Adrenal gland (tissue), 5 donors: Measurements from ENCODE around the gene P2RY2.

Experiments
- POLR2A ChIP-seq, 2 donors: fragments of 450-650 bp; IDR thresholded peaks; one replicate each; pipeline ENCODE4 v1.6.1; 2017; ENCODE audit warnings: antibody characterized with exemption in 2 of 2, mild to moderate bottlenecking in 2 of 2, moderate library complexity in 1 of 2
- TF ChIP-seq, protein P1 (sequence below), 6 experiments: fragments of 450-650 bp in 4 of 6; fragments of 200-600 bp in 2 of 6; sonication (generic) in 1 of 6; IDR thresholded peaks; 1 replicate in 5 of 6; 2 replicates in 1 of 6; pipeline versions ENCODE4 v1.5.1 to v1.8.0; 2016 to 2021; ENCODE audit warnings: antibody characterized with exemption in 6 of 6, mild to moderate bottlenecking in 2 of 6, moderate library complexity in 1 of 6
- donor health status: DM: no; HTN: no; CAD: no.

DNA sequence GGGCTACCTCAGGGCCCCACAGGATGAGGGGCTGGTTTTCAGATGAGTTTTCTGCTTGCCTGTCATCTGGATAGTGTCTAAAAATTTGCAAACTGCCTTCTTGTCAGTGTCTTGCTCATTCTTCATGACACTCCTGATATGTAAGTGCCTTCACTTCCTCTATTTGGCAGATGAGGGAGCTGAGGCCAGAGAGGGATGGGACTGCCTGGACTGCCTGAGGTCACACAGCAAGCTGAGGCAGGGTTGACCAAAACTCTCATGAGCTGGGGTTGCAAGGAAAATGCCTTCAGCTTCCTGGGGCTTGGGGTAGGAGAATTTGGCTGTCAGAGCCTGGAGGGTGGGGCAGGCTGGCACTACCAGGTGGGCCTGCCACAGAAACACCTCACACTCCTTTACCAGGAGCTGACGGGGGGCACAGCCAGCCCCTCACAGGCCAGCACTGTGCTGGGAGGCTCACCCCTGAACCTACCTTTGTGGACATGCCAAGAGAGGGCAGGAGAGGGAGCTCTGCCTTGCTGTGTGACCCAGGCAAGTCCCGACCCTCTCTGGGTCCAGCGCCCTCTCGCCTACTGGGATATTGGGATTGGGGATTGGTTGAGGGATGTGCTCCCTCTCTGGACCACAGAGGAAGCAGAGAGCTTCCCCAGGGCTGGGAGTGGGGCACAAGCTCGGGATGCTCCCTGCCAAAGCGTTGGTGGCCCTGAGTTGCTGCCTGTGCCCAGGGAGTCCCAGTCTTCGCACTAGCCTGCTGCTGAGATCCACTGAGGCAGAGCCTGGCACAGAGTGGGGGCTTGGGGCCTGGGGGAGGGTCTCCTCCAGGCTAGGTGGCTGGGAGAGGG, 52.2 kb downstream of the P2RY2 start:
- no peak for TF ChIP-seq POLR2A (IDR thresholded peaks at IDR 0.05)
- TF ChIP-seq, protein P1, sequence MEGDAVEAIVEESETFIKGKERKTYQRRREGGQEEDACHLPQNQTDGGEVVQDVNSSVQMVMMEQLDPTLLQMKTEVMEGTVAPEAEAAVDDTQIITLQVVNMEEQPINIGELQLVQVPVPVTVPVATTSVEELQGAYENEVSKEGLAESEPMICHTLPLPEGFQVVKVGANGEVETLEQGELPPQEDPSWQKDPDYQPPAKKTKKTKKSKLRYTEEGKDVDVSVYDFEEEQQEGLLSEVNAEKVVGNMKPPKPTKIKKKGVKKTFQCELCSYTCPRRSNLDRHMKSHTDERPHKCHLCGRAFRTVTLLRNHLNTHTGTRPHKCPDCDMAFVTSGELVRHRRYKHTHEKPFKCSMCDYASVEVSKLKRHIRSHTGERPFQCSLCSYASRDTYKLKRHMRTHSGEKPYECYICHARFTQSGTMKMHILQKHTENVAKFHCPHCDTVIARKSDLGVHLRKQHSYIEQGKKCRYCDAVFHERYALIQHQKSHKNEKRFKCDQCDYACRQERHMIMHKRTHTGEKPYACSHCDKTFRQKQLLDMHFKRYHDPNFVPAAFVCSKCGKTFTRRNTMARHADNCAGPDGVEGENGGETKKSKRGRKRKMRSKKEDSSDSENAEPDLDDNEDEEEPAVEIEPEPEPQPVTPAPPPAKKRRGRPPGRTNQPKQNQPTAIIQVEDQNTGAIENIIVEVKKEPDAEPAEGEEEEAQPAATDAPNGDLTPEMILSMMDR (IDR thresholded peaks at IDR 0.05), result no peak
